NCI-H460 (cell line): ENCODE measurements around the gene THNSL1. TPM values are rescaled to one million over a fixed set of nuclear protein-coding genes. Genes with fewer than 3 reads are reported as not detected.
"Not testable (repeated sequence)": the region's sequence is repeated elsewhere in the genome, so short reads cannot be mapped to it uniquely, and the experiment has no call there.

Source experiments
- DNase-seq: peaks from one replicate; pipeline ENCODE4 v3.0.0-alpha.2; 2016; ENCODE audit warnings: low read depth; ENCODE audit errors: extremely low read depth
- polyA plus RNA-seq: library from polyadenylated mRNA; depleted of rRNA; stranded (reverse); fragments of >200 nt; gene quantifications from 2 replicates; pipeline ENCODE4 v1.2.3, GENCODE V29; 2014; cell fraction: nucleus; rRNA removed
- total RNA-seq: library from RNA; depleted of rRNA; stranded (reverse); fragments of >200 nt; shearing (Covaris generic); gene quantifications from 2 replicates; pipeline ENCODE4 v1.2.3, GENCODE V29; 2014; rRNA removed

The THNSL1 gene, protein sequence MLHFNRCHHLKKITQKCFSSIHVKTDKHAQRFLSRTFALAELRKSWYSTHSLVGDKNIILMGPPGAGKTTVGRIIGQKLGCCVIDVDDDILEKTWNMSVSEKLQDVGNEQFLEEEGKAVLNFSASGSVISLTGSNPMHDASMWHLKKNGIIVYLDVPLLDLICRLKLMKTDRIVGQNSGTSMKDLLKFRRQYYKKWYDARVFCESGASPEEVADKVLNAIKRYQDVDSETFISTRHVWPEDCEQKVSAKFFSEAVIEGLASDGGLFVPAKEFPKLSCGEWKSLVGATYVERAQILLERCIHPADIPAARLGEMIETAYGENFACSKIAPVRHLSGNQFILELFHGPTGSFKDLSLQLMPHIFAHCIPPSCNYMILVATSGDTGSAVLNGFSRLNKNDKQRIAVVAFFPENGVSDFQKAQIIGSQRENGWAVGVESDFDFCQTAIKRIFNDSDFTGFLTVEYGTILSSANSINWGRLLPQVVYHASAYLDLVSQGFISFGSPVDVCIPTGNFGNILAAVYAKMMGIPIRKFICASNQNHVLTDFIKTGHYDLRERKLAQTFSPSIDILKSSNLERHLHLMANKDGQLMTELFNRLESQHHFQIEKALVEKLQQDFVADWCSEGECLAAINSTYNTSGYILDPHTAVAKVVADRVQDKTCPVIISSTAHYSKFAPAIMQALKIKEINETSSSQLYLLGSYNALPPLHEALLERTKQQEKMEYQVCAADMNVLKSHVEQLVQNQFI
- total RNA-seq: 4.9 and 5.6 TPM in 2 replicates
- 3.6 and 3.7 TPM in 2 replicates for polyA plus RNA-seq

DNA sequence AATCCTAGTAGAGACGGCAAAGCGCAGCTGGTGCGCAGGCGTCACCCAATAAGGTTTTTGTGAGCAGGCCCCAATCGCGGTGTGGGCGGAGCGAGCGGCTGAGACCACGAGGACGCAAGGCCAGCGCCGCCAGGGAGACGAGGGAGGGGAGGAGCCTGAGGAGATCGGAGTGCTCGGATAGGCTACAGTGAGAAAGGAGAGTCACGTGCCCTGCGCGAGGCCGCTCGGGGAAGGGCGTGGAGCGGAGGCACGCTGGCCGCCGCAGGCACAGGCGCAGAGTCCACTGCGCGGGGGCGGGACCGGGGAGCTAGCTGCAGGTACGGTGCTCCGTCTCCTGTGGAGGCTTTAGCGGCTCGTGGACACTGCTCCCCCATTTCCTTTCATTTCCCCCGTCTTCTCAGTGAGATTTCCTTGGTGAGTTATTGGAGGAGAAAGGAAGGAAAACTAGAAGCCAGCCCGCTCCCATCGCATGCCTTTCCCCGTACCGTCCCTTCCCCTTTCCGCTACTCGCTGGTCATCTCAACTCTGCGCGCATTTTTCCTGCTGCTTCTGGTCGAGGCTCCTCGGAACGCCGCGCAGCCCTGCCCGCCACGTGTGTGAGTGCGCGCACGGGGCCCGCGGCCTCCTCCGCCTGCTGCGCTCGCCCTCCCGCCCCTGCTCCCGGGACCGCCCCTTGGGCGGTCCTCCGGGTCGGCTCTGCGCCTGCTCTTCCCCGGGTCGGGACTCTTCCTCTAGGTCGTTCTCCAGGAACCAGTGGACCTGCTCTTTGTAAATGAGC lies at the start of gene THNSL1:
THNSL1 (plus strand) TSS at position 237 of the 778 bp plus-strand sequence. CDS start 6,612 bp downstream, outside the sequence.
- peak; percentile 96 for DNase-seq

DNA sequence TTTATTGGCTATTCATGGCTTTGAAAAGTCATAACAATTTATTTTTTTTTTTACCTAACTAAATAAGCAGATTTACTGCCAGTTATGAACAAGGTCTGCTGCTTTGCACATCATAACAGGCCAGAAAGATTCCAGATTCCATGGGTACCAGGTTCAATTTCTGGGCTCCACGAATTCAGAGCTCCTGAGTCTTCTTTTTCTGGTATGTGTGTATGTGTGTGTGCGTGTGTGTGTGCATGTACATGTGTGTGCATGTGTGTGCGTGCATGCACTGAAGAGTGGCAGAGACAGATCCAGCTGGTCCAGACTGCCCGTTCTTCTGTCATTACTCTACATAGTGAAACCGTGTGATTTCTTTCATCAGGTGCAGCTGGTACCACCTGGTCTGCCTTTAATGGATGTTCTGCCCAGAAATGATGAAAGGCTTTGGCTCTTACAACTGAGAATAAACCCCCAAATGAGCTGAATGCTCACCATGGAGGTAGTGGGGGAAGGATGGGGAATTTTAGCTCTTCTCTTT lies 49.4 kb upstream of the THNSL1 start:
- no peak for DNase-seq

DNA sequence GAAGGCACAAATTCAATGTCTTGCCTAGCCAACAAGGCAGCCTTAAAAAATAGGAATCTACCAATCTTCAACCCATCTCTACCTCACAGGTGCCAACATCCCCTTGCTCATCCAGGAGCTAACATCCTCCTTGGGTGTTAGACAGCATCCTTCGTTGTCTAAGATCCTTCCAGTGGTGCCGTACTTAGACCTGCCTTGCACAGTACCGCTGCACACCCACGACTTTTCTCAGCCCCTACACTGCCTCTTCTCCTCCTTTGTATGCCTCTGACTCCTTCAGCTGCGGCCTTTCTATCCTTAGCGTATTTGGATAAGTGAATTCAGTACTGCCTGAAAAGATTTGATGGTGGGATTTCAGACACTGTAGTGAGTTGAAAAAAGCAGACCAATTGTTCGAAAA lies 48.1 kb upstream of the THNSL1 start:
- no peak for DNase-seq

DNA sequence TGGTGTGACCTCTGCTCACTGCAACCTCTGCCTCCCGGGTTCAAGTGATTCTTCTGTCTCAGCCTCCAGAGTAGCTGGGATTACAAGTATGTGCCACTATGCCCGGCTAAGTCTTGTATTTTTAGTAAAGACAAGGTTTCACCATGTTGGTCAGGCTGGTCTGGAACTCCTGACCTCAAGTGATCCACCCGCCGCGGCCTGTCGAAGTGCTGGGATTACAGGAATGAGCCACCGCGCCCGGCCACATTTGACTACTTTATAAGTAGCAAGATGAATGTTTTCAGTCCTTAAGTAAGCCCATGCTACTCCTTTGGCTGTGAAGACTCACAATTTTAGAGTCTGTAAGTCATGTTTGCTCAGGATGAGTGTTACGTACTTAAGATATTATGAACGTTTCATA lies 47.5 kb upstream of the THNSL1 start:
- not testable (repeated sequence) for DNase-seq

DNA sequence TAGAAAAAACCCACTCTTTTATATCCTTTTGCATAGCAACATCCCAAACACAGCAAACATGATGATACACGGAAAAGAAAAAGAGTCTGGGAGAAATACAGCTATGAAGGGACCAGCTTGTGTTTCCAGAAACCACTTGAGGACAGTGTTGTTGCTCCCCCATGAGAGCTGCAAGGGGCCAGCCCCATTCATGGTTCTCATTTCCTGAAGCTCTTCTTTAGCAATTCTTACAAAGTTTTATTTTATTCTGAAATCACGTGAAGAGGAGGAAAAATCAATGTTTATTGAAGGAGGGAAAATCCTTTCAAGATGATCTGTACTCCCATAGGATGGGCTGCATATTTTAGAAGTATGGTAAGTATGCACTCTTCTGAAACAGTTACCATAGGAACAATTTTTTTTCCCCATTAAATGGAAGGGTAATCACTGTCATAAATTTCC lies 46.6 kb upstream of the THNSL1 start:
- DNase-seq: no peak

DNA sequence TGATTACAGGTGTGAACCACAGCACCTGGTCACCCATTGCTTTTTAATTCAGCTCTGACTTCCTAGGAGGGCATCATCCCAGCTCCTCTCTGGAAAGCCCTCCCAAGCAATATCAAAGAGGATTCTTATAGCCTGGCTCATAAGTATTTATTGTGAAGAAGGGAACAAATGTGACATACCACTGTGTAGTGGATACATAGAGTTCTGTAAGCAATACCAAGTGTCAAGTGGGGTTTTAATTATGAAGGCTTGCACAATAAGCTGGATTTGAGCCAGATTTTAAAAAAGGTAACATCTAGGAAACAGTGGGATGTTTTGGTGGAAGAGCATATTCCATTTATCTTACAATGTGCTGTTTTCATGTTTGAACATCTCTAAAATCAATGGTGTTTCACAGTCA lies 45.0 kb upstream of the THNSL1 start:
- no peak for DNase-seq

DNA sequence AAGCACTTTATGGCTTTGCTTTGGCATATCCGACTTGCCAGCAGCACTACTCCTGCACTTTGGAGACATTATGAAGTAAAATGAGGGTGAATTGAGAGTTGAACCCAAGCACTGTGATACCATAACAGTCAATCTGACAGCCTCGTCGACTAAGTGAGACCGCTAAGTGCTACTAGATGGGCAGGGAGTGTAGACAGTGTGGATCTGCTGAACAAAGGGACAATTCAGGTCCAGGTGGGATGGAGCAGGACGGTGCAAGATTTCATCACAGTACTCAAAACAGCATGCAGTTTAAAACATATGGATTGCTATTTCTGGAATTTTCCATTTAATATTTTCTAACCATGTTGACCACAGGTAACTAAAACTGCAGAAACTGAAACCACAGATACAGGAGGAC lies 43.2 kb upstream of the THNSL1 start:
- no peak for DNase-seq

DNA sequence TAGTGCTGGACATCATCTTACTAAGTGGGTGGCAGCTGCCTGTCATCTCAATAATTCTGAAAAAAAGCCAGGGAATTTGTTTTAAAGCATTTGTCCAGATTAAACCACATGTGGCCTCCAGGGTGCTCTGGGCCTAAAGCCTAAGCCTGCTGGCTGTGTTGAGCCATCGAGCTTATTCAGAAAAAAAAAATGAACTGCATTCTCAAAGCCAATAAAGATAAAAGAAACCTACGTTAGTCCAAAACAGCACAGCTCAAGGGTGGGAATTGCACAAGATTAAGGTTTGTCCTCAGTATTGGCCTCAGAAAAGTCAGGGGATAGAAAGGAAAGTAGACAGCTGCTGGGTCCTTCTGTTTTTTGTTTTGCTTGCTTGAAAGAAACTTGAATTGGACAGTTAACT lies 41.4 kb upstream of the THNSL1 start:
- no peak for DNase-seq

DNA sequence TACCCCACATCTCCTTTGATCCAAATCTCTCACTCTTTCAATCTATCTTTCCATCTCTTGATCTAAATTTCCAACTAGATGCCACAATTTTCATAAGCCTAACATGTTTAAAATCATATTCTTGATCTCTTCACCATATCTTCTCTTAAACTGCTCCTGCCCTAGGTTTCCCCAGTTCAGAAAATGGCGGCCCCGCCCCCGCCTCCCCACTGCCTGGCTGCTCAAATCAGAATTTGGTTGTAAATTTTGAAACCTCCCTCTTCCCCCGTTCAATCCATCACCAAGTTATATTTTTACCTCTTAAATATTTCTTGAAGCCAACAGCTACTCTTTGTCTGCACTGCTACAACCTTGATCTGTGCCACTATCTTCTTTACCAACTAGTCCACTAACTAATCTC lies 36.7 kb upstream of the THNSL1 start:
- no peak for DNase-seq

DNA sequence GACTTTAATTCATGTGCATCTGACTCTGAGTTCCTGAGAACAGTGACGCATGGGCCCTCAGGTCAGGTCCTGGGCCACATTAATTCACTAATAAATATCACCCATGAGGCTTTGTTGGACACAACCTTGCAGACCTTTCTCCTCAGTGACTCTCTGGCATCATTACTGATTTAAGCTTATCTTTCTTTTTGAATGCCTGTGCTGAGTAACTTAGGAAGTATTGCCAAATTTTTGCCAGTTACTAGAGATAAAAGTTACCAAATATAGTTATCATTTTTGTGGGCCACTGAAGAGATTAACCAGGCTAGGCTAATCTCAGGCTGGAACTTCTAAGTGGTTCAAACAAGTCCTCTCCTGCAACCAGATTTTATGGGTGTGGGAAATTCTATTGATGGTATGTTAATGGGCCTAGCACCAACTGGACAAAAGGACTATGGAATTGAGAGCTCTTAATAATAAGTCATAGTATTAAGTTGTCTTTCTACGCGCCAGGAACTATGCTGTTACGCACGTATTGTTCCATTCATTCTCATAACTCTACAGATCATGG lies 35.2 kb upstream of the THNSL1 start:
- no peak for DNase-seq

DNA sequence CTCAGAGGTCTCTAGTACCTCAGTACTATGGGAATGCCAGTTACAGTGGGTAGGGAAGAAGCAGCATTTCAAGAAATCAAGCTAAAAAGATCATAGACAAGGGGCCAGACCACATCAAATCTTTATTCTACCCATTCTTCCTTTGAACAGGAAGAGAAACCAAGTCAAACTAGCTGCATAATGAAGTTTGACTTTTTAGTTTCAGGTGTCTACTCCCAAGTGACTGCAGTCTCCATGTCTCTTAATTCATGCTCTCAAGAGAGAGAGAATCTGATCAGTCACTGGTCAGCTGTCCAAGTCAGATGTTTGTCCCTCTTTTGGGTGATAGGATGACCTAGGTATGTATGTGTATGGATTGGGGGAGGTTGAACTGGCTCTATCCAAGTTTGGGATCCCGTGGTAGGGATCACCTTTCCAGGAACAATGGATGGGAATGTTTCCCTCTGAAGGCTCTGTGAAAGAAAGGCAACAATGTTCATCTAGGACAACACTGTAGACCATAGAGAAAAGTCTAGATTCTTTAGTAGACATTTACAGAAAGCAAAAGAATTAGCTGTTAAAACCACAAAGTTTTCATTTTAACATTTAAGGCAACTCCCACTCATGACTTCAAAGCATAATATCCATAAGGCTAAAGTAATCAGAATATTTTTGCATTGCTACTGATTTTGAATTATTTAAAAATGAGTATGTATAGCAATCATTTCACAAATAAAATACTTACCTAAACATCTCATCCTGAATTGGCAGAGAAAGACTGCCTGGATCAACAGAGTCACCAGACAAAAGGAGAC lies 33.9 kb upstream of the THNSL1 start:
- no peak for DNase-seq

DNA sequence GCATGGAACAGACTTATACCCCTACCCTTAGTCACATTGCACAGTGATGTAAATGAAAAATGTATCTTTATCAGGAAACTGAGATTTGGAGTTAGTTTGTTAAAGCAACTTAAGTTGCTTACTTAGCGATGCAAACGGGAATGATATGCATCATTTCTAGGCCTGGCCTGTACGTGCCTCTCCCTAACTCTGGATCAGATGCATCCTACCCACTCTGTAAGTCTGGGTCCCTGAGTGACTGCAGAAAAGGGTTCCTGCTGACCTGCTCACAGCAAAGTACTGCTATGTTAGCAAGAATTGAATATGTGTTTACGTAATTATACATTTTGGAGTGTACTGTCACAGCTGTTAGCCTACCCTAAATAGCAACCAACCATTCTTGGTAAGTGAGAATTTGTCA lies 33.3 kb upstream of the THNSL1 start:
- DNase-seq: no peak

DNA sequence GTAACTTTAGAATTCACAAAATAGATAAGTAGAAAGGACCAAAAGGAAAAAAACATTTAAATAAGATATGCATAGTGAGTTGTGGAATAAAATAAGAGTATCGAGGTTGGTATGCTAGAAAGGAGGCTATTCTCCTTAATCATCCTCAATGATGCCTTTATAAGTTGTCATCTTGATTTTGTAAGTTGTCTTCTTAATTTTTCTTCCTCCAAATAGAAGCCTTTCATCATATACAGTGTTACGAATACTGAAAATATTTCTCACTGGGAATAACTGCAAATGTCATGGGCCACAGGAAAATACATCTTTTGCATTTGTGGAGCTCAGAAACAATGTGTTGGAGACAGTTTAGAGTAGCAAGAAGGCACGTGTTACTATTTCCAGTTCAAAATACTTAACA lies 32.5 kb upstream of the THNSL1 start:
- DNase-seq: no peak

DNA sequence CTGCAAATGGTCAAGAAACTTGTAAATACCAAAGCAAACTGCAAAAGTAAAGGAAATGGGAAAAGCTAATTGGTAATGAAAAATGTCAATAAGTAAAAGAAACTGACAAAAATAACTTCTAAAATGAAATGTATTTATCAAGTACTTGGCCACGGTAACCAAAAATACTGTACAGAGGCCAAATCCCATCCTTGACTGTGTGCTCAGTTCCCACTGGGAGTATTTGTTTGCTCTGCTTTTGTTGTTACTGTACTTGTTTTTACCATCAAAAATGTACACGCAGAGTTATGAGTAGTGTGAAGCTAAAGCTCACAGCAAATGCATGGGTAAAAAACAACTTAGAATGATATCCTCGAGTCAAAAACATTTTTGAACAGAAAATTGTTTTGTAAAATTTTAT lies 31.5 kb upstream of the THNSL1 start:
- DNase-seq: no peak

DNA sequence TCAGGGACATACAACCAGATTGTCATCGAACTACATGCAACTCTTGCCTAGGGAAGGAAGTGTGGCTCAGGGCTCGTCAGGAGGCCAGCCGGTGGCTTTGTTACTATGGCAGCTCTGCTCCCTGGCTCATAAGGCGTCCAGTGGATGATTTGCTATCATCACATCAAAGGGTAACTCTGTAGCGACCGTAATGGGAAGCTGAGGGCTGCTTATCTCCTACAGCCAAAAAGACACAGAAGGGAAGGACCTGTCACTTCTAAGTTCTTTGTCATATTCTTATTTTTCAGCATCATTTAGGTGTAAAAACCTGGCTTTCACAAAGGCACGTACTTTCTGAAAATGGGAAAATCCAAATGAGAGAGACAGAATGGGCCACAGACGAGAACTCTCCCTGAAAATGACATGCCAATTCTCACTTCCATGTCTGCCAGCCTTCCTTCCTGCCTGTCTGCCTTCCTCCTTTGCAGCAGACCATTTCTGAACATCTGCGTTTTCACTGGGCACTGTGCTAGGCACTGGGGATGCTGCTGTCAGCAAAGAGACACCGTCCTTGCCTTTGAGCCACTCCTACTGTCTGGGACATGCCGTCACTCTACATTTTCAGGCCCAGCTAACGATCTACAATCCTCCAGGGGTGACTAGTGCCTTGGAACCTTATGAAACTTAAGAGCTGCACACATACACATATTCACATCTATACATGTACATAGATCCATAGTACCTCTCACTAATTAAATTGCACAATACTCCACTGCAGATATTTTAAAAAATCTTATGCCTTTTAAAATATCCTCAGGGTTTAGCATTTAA lies 27.4 kb upstream of the THNSL1 start:
- DNase-seq: no peak

DNA sequence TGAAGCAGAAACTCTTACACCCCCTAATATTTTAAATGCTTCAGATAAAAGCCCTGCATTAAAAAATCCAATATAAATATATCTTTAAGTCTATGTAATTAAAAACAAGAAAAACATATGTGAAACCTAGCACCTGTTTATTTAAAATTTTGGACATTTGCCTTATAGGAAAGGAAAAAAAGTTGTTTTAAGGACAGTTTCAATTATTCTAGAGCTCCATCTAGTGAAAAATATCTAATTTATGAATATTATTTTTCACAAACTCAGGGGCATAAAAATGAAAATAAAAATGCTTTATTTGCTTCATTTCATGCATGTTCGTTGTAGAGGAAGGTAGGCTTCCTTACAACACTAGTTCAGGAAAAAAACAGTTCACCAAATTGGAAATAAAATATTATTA lies 26.5 kb upstream of the THNSL1 start:
- no peak for DNase-seq

DNA sequence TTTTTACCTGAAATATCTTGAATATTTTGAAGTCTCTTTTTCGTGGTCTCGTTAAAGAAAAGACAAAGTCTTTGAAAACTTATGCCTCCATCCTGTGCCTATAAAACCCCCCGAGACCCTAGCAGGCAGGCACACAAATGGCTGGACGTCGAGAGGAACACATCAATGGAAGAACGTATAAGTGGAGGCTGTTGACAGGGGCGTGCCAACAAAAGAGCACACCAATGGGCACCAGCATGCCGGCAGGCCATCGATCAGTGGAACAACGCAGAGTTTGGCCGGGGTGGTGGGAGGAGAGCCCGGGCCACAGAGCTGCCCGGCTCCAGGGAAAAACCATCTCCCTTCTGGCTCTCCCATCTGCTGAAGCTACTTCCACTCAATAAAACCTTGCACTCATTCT lies 25.1 kb upstream of the THNSL1 start:
- DNase-seq: no peak

DNA sequence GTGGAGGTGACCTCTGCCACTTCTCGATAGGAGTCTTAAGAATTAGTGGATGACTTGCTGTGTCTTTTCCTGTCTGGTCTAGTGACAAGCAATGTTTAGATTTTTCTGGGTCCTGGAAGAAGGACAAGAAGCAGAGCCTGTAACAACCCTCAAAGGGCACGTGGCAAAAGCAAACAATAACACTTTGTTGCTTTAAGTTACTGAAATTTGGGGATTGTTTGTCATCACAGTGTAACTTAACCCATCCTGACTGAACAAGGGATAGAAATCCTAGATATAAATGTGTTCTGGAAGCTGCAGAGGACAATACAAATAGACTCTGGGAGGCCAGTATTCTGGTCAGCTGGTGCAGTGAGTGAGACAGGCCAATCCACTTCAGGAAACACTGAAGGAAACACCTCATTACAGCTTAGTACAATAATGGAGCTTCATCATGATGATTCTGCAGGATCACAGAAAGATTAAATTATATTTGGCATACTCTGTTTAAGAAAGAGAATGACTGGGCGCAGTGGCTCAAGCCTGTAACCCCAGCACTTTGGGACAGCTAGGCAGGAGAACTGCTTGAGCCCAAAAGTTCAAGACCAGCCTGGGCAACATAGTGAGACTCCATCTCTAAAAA lies 23.8 kb upstream of the THNSL1 start:
- DNase-seq: no peak
